OCI-LY3 (cell line): Measurements from ENCODE around the gene ITGAE.

ENCODE experiments used
- CTCF ChIP-seq: fragments of 200-600, 300-600 bp; sonication (generic); IDR thresholded peaks from 2 replicates; pipeline ENCODE4 v1.5.1; 2014; ENCODE audit warnings: antibody characterized with exemption, low read length, low read depth
- EZH2phosphoT487 ChIP-seq: fragments of 200-600 bp; shearing (Covaris generic); IDR thresholded peaks from 2 replicates; pipeline ENCODE4 v1.6.1; 2018; ENCODE audit warnings: antibody characterized with exemption, mixed run types, low read depth

- no peak for TF ChIP-seq CTCF
- no peak for TF ChIP-seq EZH2phosphoT487
These were observed 135.2 kb downstream of the ITGAE start for GRCh38 chr17:3665834-3666233.
